Rectal smooth muscle tissue (tissue), 1 donor: Measurements from ENCODE around the gene SPINT1.

Experiments
- H3K27ac ChIP-seq: one replicate; pipeline ENCODE4 v1.7.0; 2013; ENCODE audit warnings: low read depth, low read length, inconsistent platforms
- H3K27me3 ChIP-seq: one replicate; pipeline ENCODE4 v1.7.0; 2013; ENCODE audit warnings: low read length; ENCODE audit not compliant: control insufficient read depth, insufficient read depth
- H3K36me3 ChIP-seq: one replicate; pipeline ENCODE4 v1.7.0; 2013; ENCODE audit warnings: low read length; ENCODE audit not compliant: control insufficient read depth, insufficient read depth
- H3K4me1 ChIP-seq: one replicate; pipeline ENCODE4 v1.7.0; 2013; ENCODE audit warnings: low read length; ENCODE audit not compliant: control insufficient read depth, insufficient read depth
- H3K4me3 ChIP-seq: one replicate; pipeline ENCODE4 v1.7.0; 2013; ENCODE audit warnings: low read length
- H3K9ac ChIP-seq: one replicate; pipeline ENCODE4 v1.7.0; 2013; ENCODE audit warnings: low read length

SPINT1 gene

GRCh38 chr15:40838756-40839155 is 5.1 kb upstream of the SPINT1 start:
- H3K4me1 ChIP-seq: no peaks in the 10 kb centered on the region
- no peak overlapping the region for H3K27ac ChIP-seq
- no peaks in the 10 kb centered on the region for H3K27me3 ChIP-seq
- H3K9ac ChIP-seq: no peak overlapping the region
- no peak overlapping the region for H3K4me3 ChIP-seq
- no peaks in the 10 kb centered on the region for H3K36me3 ChIP-seq

GRCh38 chr15:40841741-40842140 is 2.1 kb upstream of the SPINT1 start:
- no peaks in the 10 kb centered on the region for H3K4me1 ChIP-seq
- no peak overlapping the region for H3K9ac ChIP-seq
- no peak overlapping the region for H3K4me3 ChIP-seq
- no peak overlapping the region for H3K27ac ChIP-seq
- H3K36me3 ChIP-seq: no peaks in the 10 kb centered on the region
- peaks cover 3% of the 10 kb centered on the region for H3K27me3 ChIP-seq

- peaks cover 3% of the 10 kb centered on the region for H3K27me3 ChIP-seq
- no peak overlapping the region for H3K9ac ChIP-seq
- no peak overlapping the region for H3K27ac ChIP-seq
- H3K4me3 ChIP-seq: peak overlapping the region; percentile 53
- no peaks in the 10 kb centered on the region for H3K36me3 ChIP-seq
- no peaks in the 10 kb centered on the region for H3K4me1 ChIP-seq
These were observed 475 bp upstream of the SPINT1 start for GRCh38 chr15:40843261-40843884.

GRCh38 chr15:40844696-40845030 is 815 bp downstream of the SPINT1 start:
- Histone ChIP-seq H3K36me3 (no peaks in the 10 kb centered on the region), H3K4me3 (peak overlapping the region; percentile 60), H3K4me1 (no peaks in the 10 kb centered on the region), H3K9ac (no peak overlapping the region), H3K27me3 (peaks cover 3% of the 10 kb centered on the region), H3K27ac (no peak overlapping the region)

- H3K27ac ChIP-seq: no peak overlapping the region
- peak overlapping the region; percentile 60 for H3K4me3 ChIP-seq
- H3K27me3 ChIP-seq: peaks cover 3% of the 10 kb centered on the region
- H3K4me1 ChIP-seq: no peaks in the 10 kb centered on the region
- H3K9ac ChIP-seq: no peak overlapping the region
- no peaks in the 10 kb centered on the region for H3K36me3 ChIP-seq
These were observed 1.2 kb downstream of the SPINT1 start for GRCh38 chr15:40845036-40845435.

GRCh38 chr15:40845511-40846284 is 1.9 kb downstream of the SPINT1 start:
- peak overlapping the region; percentile 59 for H3K4me3 ChIP-seq

GRCh38 chr15:40846841-40847222 is 3.0 kb downstream of the SPINT1 start:
- Histone ChIP-seq H3K9ac (no peak overlapping the region), H3K27ac (no peak overlapping the region), H3K4me3 (peak overlapping the region; percentile 48), H3K4me1 (no peaks in the 10 kb centered on the region), H3K36me3 (no peaks in the 10 kb centered on the region), H3K27me3 (peaks cover 3% of the 10 kb centered on the region)

More at GRCh38 chr15:40845511-40846284, 1.9 kb downstream of the SPINT1 start:
- peak overlapping the region; percentile 45 for H3K9ac ChIP-seq
- no peak overlapping the region for H3K27ac ChIP-seq
- no peaks in the 10 kb centered on the region for H3K4me1 ChIP-seq
- peaks cover 3% of the 10 kb centered on the region for H3K27me3 ChIP-seq
- H3K36me3 ChIP-seq: no peaks in the 10 kb centered on the region

- H3K27ac ChIP-seq: no peak overlapping the region
- H3K27me3 ChIP-seq: peaks cover 3% of the 10 kb centered on the region
- no peaks in the 10 kb centered on the region for H3K4me1 ChIP-seq
- peak overlapping the region; percentile 48 for H3K4me3 ChIP-seq
- H3K36me3 ChIP-seq: no peaks in the 10 kb centered on the region
- no peak overlapping the region for H3K9ac ChIP-seq
These were observed 3.5 kb downstream of the SPINT1 start for GRCh38 chr15:40847223-40847961.

GRCh38 chr15:40850576-40851112 is 6.8 kb downstream of the SPINT1 start:
- Histone ChIP-seq H3K36me3 (no peaks in the 10 kb centered on the region), H3K9ac (no peak overlapping the region), H3K27ac (no peak overlapping the region), H3K4me3 (no peak overlapping the region), H3K4me1 (no peaks in the 10 kb centered on the region), H3K27me3 (no peaks in the 10 kb centered on the region)

- H3K36me3 ChIP-seq: no peaks in the 10 kb centered on the region
- no peak overlapping the region for H3K9ac ChIP-seq
- H3K4me3 ChIP-seq: no peak overlapping the region
- no peaks in the 10 kb centered on the region for H3K27me3 ChIP-seq
- no peak overlapping the region for H3K27ac ChIP-seq
- H3K4me1 ChIP-seq: no peaks in the 10 kb centered on the region
These were observed 8.7 kb downstream of the SPINT1 start for GRCh38 chr15:40852529-40852928.

GRCh38 chr15:40853241-40853890 is 9.5 kb downstream of the SPINT1 start:
- Histone ChIP-seq H3K27me3 (no peaks in the 10 kb centered on the region), H3K36me3 (no peaks in the 10 kb centered on the region), H3K4me1 (no peaks in the 10 kb centered on the region), H3K9ac (no peak overlapping the region), H3K27ac (no peak overlapping the region), H3K4me3 (no peak overlapping the region)

- no peaks in the 10 kb centered on the region for H3K27me3 ChIP-seq
- no peaks in the 10 kb centered on the region for H3K36me3 ChIP-seq
- no peak overlapping the region for H3K27ac ChIP-seq
- H3K9ac ChIP-seq: no peak overlapping the region
- H3K4me1 ChIP-seq: no peaks in the 10 kb centered on the region
- H3K4me3 ChIP-seq: no peak overlapping the region
These were observed 10.3 kb downstream of the SPINT1 start for GRCh38 chr15:40854161-40854560.
